Measurements from ENCODE around the gene SPDYE5.
"Not testable (repeated sequence)": the region's sequence is repeated elsewhere in the genome, so short reads cannot be mapped to it uniquely, and the experiment has no call there.

DNA sequence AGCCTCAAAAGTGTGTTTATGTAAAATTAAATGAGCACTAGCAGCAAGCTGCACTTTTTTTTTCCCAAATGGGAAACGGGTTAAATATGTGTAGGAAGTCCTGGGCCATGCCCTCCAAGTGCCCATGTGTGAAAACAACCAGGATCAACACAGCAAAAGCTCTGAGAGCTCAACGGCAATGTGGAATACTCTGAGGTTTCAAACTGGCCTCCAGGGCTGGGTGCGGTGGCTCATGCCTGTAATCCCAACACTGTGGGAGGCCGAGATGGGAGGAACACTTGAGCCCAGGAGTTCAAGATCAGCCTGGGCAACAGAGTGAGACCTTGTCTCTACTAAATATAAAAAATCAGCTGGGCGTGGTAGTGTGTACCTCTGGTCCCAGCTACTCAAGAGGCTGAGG, 34.1 kb upstream of the SPDYE5 start:
- TF ChIP-seq SIN3A (IDR thresholded peaks at IDR 0.05; ENCODE audit: low read depth); TCF7L2 (IDR thresholded peaks at IDR 0.05; ENCODE audit: borderline replicate concordance, extremely low read depth, insufficient read depth, insufficient read length); REST (IDR thresholded peaks at IDR 0.05; ENCODE audit: low read depth); EZH2phosphoT487 (IDR thresholded peaks at IDR 0.05; ENCODE audit: borderline replicate concordance); JUND (IDR thresholded peaks at IDR 0.05): not testable (repeated sequence)
- TF ChIP-seq, protein P1, sequence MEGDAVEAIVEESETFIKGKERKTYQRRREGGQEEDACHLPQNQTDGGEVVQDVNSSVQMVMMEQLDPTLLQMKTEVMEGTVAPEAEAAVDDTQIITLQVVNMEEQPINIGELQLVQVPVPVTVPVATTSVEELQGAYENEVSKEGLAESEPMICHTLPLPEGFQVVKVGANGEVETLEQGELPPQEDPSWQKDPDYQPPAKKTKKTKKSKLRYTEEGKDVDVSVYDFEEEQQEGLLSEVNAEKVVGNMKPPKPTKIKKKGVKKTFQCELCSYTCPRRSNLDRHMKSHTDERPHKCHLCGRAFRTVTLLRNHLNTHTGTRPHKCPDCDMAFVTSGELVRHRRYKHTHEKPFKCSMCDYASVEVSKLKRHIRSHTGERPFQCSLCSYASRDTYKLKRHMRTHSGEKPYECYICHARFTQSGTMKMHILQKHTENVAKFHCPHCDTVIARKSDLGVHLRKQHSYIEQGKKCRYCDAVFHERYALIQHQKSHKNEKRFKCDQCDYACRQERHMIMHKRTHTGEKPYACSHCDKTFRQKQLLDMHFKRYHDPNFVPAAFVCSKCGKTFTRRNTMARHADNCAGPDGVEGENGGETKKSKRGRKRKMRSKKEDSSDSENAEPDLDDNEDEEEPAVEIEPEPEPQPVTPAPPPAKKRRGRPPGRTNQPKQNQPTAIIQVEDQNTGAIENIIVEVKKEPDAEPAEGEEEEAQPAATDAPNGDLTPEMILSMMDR (IDR thresholded peaks at IDR 0.05 in 2 of 3, conservative IDR thresholded peaks at IDR 0.05 in 1 of 3; ENCODE audit: borderline replicate concordance in 1 of 3, insufficient read depth in 1 of 3, low read depth in 2 of 3, low read length in 2 of 3): not testable (repeated sequence)

Measured in HCT116 (cell line).